ENCODE results near the gene COL26A1.

- TF ChIP-seq CTCF (IDR thresholded peaks at IDR 0.05; ENCODE audit: poor library complexity, severe bottlenecking) (no peak), EZH2 (IDR thresholded peaks at IDR 0.05; ENCODE audit: borderline replicate concordance, insufficient read depth, low read length, poor library complexity, severe bottlenecking) (no peak), SMC3 (conservative IDR thresholded peaks at IDR 0.05; ENCODE audit: poor library complexity) (no peak), EP300 (conservative IDR thresholded peaks at IDR 0.05; ENCODE audit: poor library complexity, severe bottlenecking) (no peak), REST (IDR thresholded peaks at IDR 0.05; ENCODE audit: borderline replicate concordance) (no peak), MXI1 (conservative IDR thresholded peaks at IDR 0.05; ENCODE audit: poor library complexity, severe bottlenecking) (no peak), POLR2AphosphoS5 (IDR thresholded peaks at IDR 0.05) (no peak), RAD21 (conservative IDR thresholded peaks at IDR 0.05) (no peak), TAF1 (IDR thresholded peaks at IDR 0.05; ENCODE audit: low read depth) (no peak)
Observed at GRCh38 chr7:101402081-101402779, 39.6 kb downstream of the COL26A1 start.

Data from neural cell (in vitro differentiated cells).